A673 (cell line): ENCODE measurements around the gene RALGAPB.

Experiments
- EZH2 ChIP-seq: fragments of 200-600 bp; sonication (generic); IDR thresholded peaks from 2 replicates; pipeline ENCODE4 v1.6.1; 2017; ENCODE audit warnings: borderline replicate concordance, low read depth, mild to moderate bottlenecking, mixed read lengths, antibody characterized with exemption, low read length; ENCODE audit not compliant: poor library complexity, severe bottlenecking
- TF ChIP-seq, protein P1 (sequence below): fragments of 300-800, 200-600 bp; sonication (generic); conservative IDR thresholded peaks from 2 replicates; pipeline ENCODE4 v1.5.1; 2017; ENCODE audit warnings: low read depth, mild to moderate bottlenecking, antibody characterized with exemption, low read length, moderate library complexity, mixed read lengths

DNA sequence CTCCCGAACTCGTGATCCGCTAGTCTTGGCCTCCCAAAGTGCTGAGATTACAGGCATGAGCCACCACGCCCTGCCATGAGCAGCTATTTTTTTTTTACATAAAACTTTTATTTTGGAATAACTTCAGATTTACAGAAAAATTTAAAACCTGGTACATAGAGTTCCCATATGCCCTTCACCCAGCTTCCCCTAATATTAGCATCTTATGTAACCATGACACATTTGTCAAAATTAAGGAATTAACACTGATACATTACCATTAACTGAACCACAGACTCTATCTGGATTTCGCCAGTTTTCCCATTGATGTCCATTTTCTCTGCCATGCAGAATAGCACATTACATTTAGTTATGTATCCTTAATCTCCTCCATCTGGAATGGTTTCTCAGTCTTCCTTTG lies 14.3 kb upstream of the RALGAPB start:
- no peak for TF ChIP-seq EZH2
- TF ChIP-seq, protein P1, sequence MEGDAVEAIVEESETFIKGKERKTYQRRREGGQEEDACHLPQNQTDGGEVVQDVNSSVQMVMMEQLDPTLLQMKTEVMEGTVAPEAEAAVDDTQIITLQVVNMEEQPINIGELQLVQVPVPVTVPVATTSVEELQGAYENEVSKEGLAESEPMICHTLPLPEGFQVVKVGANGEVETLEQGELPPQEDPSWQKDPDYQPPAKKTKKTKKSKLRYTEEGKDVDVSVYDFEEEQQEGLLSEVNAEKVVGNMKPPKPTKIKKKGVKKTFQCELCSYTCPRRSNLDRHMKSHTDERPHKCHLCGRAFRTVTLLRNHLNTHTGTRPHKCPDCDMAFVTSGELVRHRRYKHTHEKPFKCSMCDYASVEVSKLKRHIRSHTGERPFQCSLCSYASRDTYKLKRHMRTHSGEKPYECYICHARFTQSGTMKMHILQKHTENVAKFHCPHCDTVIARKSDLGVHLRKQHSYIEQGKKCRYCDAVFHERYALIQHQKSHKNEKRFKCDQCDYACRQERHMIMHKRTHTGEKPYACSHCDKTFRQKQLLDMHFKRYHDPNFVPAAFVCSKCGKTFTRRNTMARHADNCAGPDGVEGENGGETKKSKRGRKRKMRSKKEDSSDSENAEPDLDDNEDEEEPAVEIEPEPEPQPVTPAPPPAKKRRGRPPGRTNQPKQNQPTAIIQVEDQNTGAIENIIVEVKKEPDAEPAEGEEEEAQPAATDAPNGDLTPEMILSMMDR, result no peak
